NCI-H446 treated with DMSO at 0.1 percent for 48 hours (cell line): Measurements from ENCODE around the gene STAP1.
"Not testable (repeated sequence)": the region's sequence is repeated elsewhere in the genome, so short reads cannot be mapped to it uniquely, and the experiment has no call there.

ENCODE experiments used
- DNase-seq: peaks from one replicate; lab custom pipeline; 2025; lab: John Stamatoyannopoulos, UW

STAP1 gene

GRCh38 chr4:67558493-67558892 lies at the start of gene STAP1:
TSS of gene STAP1 (plus strand) at chr4:67558727. CDS start at chr4:67558810, 83 bp downstream.
- no peak for DNase-seq

- no peak for DNase-seq
Measured at GRCh38 chr4:67512501-67512900, 46.0 kb upstream of the STAP1 start.

GRCh38 chr4:67520141-67520540 lies 38.4 kb upstream of the STAP1 start:
- no peak for DNase-seq

GRCh38 chr4:67521506-67521905 lies 37.0 kb upstream of the STAP1 start:
- DNase-seq, result no peak

- DNase-seq, result no peak
Measured at GRCh38 chr4:67522230-67522629, 36.3 kb upstream of the STAP1 start.

- DNase-seq, result no peak
Measured at GRCh38 chr4:67522851-67523671, 35.5 kb upstream of the STAP1 start.

DNA sequence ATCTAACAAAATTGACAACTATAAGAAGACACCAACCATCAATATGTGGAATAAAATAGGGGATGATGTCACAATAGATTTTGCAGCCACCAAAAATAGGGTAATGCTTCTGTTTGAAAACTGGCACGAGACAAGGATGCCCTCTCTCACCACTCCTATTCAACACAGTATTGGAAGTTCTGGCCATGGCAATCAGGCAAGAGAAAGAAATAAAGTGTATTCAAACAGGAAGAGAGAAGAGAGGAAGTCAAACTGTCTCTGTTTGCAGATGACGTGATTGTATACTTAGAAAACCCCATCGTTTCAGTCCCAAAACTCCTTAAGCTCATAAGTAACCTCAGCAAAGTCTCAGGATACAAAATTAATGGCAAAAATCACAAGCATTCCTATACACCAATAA lies 34.4 kb upstream of the STAP1 start:
- not testable (repeated sequence) for DNase-seq

DNA sequence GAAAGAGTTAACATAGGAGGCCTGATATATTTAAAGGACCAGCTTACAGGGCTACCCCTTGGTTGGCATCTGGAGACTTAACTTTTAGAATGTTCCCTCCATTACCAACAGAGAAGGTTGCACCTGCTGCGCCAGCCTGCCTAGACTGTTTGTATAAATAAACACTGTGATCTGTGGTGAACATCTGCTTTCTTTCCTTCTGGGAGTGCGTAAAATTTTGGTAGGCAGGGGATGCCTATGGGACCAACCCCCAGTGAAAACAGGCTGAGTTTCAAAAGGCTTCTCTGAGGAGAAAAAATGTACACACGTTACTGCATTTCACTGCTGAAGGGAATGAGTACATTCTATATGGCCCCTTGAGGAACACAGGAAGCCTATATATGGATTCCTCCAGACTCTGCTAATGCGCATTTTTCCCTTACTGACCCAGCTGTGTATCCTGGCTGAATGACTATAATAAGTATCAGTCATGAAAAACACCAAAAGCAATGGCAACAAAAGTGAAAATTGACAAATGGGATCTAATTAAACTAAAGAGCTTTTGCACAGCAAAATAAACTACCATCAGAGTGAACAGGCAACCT lies 27.1 kb upstream of the STAP1 start:
- no peak for DNase-seq

- DNase-seq, result not testable (repeated sequence)
Measured at GRCh38 chr4:67532397-67532796, 26.1 kb upstream of the STAP1 start.

- DNase-seq, result no peak
Measured at GRCh38 chr4:67533112-67533511, 25.4 kb upstream of the STAP1 start.

GRCh38 chr4:67535280-67535840 lies 23.2 kb upstream of the STAP1 start:
- DNase-seq, result no peak

GRCh38 chr4:67539830-67540229 lies 18.7 kb upstream of the STAP1 start:
- no peak for DNase-seq

GRCh38 chr4:67542076-67542475 lies 16.5 kb upstream of the STAP1 start:
- no peak for DNase-seq

GRCh38 chr4:67545199-67546003 lies 13.1 kb upstream of the STAP1 start, which contains the start of gene CENPC:
TSS of gene CENPC (minus strand) at chr4:67545503. CDS start at chr4:67545355, 148 bp downstream.
- peak; percentile 90 for DNase-seq

GRCh38 chr4:67546004-67546356 lies 12.5 kb upstream of the STAP1 start:
- no peak for DNase-seq

DNA sequence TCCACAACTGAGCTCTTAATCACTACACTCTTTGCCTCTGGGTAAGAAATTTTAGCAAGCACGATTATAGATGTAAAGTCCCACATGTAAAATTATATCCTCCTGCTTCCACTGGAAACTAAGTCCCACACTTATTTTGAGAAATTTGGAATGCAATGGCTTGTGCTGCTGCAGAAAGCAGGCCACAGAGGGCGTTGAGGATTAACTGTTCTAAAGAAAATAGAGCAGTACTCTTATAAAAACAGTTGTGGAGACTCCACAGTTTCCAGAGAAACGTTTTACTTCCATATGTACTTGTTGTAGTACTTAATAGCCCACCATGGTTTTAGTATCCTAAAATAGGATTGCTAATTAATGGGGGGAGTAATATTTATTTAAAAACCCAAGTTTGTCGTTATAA lies 11.6 kb upstream of the STAP1 start:
- DNase-seq, result no peak

GRCh38 chr4:67549123-67549522 lies 9.4 kb upstream of the STAP1 start:
- no peak for DNase-seq

GRCh38 chr4:67550451-67550850 lies 8.1 kb upstream of the STAP1 start:
- no peak for DNase-seq

- DNase-seq, result no peak
Measured at GRCh38 chr4:67550857-67551256, 7.7 kb upstream of the STAP1 start.

- not testable (repeated sequence) for DNase-seq
Measured at GRCh38 chr4:67552146-67552792, 6.3 kb upstream of the STAP1 start.

DNA sequence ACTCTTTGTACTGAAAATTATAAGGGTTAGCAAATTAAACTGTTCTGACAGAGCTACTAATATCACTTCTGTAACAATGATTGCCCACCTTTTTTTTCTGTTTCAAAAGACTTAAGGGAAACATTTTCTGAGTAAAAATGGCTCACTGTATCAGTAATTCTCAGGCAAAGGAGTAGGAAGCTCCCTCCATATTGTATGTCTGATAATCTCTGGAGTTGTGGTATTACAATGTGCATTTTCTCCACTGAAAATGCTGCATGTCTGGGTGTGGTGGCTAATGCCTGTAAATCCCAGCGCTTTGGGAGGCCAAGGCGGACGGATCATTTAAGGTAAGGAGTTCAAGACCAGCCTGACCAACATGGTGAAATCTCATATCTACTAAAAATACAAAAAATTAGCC lies 4.4 kb upstream of the STAP1 start:
- DNase-seq, result no peak

DNA sequence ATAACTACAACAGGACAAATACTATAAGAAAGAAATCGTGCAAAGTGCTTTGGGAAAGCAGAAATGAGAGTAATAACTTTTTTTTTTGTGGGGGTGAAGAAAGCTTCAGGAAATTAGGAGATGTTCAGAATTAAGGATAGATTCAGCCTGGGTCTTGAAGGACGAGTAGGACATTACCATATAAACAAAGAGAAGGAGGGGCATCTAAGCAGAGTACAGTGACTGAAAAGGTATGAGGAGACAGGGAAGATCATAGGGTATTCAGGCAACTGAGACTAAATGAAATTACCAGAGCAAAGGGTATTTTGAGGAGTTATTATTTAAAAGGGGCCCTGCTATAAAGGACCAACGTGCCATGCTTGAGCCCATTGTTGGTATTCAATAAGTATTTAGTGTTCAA lies 3.1 kb upstream of the STAP1 start:
- DNase-seq, result no peak
